MV-4-11 (cell line): Measurements from ENCODE around the gene HAO1.
A peak's percentile ranks its signal among the peaks of the same experiment; 100 is the strongest.

Experiments used
- DNase-seq: peaks from one replicate; lab custom pipeline; 2025; lab: John Stamatoyannopoulos, UW

Gene HAO1

GRCh38 chr20:7926767-7927166 lies 13.5 kb downstream of the HAO1 start:
- DNase-seq: no peak

DNA sequence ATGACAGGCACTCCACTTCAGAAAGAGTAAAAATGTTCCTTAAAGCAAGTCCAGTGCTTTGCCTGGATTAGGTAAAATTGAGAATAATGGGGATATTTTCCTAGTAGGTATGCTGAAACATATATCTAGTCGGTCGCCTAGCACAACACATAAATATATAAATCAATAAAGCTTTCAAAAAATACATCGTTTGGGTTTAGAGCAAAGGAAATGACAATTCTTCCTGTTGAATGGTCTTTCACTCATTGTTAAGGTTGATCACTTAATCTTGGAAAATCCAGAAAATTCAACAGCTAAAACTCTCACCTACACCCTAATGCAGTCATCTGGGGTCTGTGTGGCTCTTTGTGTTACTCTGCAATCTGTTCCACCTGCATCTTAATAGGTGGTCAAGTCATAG lies 13.9 kb downstream of the HAO1 start:
- DNase-seq: no peak

DNA sequence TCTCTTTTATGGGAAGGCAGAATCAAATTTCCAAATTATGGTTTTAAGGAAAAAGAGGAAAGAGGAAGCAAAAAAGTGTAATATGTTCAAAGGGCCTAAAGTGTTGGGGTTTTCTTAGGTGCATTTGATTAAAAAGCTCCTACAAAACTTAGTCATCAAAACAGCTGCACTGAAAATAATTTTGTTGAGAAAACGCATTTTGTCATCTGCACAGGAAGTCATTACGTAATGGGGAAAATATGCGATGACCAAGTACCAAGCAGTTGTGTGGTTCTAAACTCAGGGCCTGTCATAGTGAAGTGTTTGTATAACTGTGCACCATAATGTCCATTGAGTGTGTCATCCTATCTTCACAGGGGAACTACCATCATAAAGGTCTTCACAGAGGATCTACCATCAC lies 15.6 kb downstream of the HAO1 start:
- DNase-seq: peak; percentile 77

DNA sequence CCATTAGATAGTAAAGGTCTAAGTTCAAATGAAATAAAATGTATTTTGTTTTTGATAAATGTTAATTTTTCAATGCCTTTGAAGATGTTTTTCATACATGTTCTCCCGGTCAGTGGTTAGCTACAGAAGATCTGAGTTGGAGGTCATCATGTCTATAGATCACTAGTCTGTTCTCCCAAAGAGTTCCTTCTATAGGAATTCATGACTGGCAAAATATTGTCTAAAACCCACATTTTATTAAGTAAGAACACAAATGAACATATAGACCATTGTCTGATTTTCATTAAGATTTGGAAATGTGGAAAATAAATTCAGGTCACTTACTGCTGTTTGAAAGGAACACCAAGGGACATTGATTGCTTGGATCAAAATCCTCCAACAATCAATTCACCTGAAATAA lies 23.6 kb downstream of the HAO1 start:
- DNase-seq: no peak

GRCh38 chr20:7912551-7912950 lies 27.7 kb downstream of the HAO1 start:
- DNase-seq: no peak

GRCh38 chr20:7911586-7912330 lies 28.5 kb downstream of the HAO1 start:
- no peak for DNase-seq

DNA sequence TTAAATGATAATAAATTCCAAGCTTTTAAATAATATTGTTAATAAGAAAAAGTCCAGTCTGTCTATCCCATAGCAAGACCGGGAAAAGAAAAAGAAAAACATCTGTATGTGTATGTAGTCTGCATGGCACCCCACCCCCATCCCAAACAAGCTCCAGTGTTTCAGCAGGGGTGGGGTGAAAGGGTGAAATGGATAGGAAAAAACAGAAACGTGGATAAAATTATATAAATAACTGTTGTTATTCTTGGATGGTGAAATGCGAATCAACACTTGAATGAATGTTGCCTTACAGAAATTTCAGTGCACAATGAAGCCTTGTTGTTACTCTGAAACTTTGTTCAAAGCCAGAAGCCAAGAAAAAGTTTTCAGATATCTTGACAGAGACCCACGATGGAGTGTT lies 31.4 kb downstream of the HAO1 start:
- no peak for DNase-seq

DNA sequence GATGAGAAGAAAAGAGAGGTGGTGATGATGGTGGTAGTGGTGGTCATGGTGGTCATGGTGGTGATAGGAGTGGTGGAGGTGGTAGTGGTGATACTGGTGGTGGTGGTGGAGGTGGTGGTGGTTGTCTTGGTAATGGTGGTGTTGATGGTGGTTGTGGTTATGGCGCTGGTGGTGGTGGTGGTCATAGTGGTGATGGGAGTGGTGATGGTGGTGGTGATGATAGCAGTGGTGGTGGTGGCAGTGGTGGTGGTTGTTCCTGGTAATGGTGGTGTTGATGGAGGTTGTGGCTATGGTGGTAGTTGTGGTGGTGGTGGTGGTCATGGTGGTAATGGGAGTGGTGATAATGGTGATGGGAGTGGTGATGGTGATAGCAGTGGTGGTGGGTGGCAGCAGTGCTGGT lies 36.8 kb downstream of the HAO1 start:
- DNase-seq: no peak

GRCh38 chr20:7902879-7903278 lies 37.4 kb downstream of the HAO1 start:
- no peak for DNase-seq

DNA sequence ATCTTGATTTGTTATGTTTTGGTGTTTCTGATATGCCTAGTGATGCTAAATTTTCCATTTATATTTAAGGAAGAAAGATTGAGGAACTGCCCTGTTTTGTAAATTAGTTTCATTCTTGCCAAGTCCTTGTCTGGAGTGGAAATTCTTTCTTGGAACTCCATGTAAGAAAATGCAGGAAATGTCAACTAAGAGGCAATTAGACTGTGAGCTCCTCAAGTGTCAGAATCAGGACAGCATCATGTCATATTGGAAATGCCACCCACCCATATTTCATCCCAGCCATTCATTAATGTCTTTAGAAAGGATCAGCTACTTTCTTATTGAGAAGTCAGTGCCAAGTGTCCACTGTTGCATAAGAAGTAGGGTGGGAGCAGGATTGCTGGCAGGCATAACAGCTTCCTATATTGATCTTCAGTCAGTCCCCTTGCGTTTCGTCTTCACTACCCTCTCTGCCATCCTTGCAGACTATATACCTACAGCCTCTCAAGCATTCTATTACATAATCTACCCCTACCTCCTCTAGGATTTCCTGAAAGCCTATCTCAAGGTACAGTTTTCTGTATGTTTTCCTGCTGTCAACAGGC lies 42.4 kb downstream of the HAO1 start:
- no peak for DNase-seq

DNA sequence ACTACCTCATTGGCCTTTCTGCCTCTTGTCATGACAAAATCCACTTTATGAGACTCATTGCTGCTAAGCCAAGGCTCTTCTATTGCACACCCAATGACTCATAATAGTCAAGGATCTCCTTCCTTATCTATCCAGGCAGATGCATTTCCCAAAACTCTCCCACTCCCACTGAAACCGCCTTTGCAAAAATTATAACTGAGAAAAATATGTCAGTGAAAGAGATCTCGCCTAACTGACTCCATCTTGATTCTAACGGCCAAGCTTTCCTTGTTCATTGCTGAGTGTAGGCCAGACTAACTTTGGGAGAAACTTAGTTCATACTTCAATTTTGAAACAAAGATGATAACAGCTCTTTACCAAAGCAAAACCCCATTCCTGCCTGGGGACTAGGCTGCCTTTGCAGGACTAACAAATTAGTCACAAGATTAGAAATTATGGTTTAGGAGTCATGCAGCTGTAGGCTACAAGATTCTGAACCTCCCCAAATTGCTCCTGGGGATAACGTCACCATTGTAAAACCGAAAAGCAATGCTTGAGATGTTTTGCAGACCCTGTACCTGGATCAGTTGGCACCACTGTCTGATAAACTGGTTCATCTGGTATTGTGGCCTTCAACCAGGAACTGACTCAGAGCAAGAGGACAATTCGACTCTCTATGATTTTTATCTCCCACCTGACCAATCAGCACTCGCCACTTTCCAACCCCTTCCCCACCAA lies 47.1 kb downstream of the HAO1 start:
- DNase-seq: no peak

- DNase-seq: no peak
Observed at GRCh38 chr20:7891705-7892104, 48.6 kb downstream of the HAO1 start.

- DNase-seq: no peak
Observed at GRCh38 chr20:7889736-7890135, 50.5 kb downstream of the HAO1 start.

DNA sequence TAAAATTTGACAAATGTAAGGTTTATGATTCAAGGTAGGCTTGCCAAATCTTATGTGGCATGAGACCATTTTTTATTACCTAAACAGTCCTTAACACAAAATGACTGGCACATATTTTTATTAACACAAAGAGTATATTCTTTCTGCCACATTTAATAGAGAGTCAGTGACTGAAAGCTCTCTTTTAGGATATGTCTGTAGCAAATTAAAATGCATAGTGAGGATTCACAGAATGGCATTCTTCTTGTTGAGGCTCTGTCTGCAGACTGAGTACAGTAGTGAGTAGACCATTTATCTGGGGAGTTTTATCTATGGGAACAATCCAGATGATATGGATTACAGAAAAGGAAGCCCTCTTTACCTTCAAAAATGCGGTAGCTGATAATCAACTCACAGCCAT lies 56.5 kb downstream of the HAO1 start:
- DNase-seq: no peak

DNA sequence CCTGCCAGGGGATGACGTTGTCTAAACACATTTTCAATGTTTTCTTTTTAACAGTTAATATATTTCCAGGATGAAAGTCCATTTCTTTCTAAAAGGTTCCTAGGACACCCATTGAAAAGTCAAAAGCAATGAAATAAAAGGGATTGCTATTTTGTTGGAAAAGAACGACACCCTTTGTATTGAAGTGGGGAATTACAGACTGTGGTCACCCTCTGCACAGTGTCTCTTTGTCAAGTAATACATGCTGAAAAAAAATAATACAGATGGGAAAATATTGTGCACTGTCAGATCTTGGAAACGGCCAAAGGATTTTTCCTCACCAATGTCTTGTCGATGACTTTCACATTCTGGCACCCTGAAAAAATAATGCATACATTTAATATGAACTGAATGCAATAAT lies 56.9 kb downstream of the HAO1 start:
- no peak for DNase-seq

DNA sequence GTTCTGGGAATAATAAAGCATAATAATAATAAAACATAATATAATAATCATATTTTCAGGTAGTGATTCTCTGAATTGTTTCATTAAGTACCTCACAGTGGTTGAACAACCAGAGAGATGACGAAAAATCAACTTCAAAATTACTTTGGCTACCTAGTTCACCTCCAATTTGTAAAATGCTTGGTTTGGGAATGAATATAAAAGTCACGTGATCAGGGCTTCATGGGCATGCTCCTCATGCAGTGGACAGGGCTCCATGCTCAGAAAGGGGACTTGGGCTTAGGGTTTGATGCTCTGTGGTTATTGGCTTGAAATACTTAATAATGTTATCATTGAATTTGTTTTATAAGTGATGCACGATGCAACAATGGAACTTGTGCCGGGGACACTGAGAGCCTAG lies 58.2 kb downstream of the HAO1 start:
- DNase-seq: no peak

- no peak for DNase-seq
Observed at GRCh38 chr20:7881551-7881950, 58.7 kb downstream of the HAO1 start.

DNA sequence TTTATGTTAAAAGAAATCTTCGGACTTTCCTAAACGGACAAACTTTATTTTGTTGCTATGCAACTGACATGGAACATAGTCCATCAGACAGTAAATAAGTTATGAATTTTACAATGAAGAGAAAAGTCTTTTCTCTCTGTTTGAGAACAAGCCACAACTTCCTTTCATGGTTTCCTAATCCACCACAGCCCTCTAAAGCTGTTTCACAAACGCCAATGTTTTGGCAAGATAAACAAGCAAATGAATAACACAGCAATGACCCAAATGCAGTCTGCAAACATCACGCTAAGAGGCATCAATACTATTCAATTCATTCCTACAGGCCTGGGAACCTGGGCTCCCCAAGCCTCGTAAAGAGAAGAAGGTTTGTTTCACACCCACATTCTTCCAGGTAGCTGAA lies 60.4 kb downstream of the HAO1 start:
- DNase-seq: peak; percentile 2

DNA sequence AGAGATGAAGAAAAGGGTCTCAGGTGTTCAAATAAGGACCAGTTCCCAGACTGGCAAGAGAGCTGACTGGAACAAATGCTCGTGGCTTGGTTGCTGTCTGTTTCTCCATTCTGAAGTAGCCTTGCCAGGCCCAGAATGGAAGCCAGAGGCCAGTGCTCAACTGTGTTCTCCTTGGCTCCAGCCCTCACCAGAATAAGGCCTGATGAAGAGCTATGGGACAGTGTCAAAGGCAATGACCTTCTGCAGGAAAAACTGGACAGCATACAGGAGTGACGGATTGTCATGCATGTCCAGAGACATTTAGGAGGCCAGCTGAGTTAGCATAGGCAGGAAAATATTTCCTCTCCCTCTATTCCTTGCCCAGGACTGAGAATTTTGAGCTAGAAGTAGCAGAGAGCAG lies 72.2 kb downstream of the HAO1 start:
- no peak for DNase-seq

GRCh38 chr20:7866285-7866684 lies 74.0 kb downstream of the HAO1 start:
- no peak for DNase-seq

DNA sequence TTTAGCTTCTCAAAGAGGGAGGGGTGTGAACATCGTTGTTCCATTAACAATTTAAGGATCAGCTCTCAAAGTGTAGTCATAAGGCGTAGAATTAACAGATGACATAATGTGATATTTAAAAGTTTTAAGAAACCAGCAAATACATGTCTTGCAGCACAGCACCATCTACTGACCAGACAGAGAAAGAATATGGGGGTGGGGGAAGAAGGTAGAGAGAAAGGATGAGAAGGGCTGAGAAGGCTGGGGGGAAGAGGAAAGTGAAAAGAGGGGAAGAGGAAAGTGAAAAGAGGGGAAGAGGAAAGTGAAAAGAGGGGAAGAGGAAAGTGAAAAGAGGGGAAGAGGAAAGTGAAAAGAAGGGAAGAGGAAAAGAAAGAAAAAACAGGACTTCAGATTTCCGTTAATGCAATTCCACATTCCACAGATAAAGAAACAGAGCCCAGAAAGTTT lies 80.9 kb downstream of the HAO1 start:
- peak; percentile 3 for DNase-seq

GRCh38 chr20:7858734-7859250 lies 81.5 kb downstream of the HAO1 start:
- DNase-seq: no peak

- peak; percentile 16 for DNase-seq
Observed at GRCh38 chr20:7856756-7857155, 83.5 kb downstream of the HAO1 start.
